GM21786 (cell line): ENCODE data around the gene LCMT2.

ENCODE experiments used
- ATAC-seq: cut with Tn5 transposase; IDR thresholded peaks from one replicate; pipeline ENCODE4 v1.9.1; 2021; ENCODE audit not compliant: unreplicated experiment

Gene LCMT2

GRCh38 chr15:43276563-43277200, 53.7 kb downstream of the LCMT2 start:
- no peak for ATAC-seq

DNA sequence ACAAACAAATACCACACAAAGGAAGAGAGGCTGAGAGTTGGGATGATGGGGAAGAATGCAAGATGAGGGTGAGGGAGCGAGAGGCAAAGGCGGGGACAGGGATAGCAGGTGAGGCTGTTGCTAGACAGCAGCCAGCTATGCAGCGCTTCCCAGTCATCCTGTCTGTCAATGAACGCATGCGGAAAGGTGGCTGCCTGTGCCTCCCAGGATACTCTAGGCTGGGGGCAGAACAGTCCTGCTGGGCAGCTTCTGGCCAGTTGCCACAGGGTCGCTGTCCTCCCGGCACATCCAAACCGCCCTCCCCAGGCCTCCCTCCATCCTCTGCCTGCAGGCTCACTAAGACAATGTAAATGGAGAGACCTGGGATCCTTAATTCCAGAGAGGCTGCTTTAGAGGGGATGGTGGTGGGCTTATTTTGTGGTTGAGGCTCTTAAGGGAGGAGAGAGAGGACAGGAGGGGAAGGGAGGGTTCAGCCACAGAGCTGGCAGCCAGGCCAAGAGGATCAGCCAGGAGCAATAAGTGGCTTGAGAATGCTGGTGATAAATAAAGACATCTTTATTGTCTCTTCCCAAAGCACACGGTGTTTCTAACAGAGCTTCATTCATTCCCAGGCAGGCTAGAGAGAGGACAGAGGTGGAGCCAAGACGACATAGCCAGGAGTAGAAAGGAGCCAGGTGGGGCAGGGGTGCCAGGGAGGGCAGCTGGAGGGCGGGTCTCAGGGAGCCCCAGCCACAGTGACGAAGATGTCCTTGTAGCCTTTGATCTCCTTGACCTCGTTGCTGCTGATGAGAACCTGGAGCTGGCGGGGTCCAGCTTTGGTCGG, 54.4 kb downstream of the LCMT2 start:
- no peak for ATAC-seq

GRCh38 chr15:43274136-43274535, 56.2 kb downstream of the LCMT2 start:
- no peak for ATAC-seq
